ENCODE results near the gene MISP3. TPM values are rescaled to one million over a fixed set of nuclear protein-coding genes. Genes with fewer than 3 reads are reported as not detected.

MISP3 gene
- total and polyA plus RNA-seq, 2 of the 8 experiments (the other 6 are each of a cell fraction or from before 2014, with no cell fraction given) = 0.74 to 1.4 TPM

GRCh38 chr19:14117668-14118164, 45.1 kb downstream of the MISP3 start, which contains the start of gene PRKACA:
PRKACA (minus strand) TSS chr19:14117762; CDS start chr19:14117547, 215 bp downstream.
- FAIRE-seq (no peak), DNase-seq (ENCODE audit: low read depth in 1 of 2, low spot score in 2 of 2) (peak; percentile 91 to 95)
- no peak within 1 kb of the TSS for H3K14ac ChIP-seq (ENCODE audit: insufficient read length)
- no peaks in the 10 kb centered on the region for H3K9me3 ChIP-seq (ENCODE audit: insufficient read depth in 2 of 2, low read depth in 1 of 2, low read length in 1 of 2)
- H3K36me3 ChIP-seq (ENCODE audit: control insufficient read depth in 2 of 4, insufficient read depth in 4 of 4, low read length in 3 of 4) = peaks cover 0 to 8% (median 2%) of the 10 kb centered on the region in 4 experiments; a peak in 4 of 8 replicates
- POLR2A ChIA-PET (ENCODE audit: partially characterized antibody) = interaction anchor here (0.9 to 11.0 kb wide), 6 partner anchors 8 to 33 kb away, joined by 3 to 109 read pairs (median 3); partner anchors contain the start of gene ASF1B
- H4K20me1 ChIP-seq (replicated peaks in 1 of 2; ENCODE audit: control insufficient read depth in 1 of 2, insufficient read depth in 2 of 2, low read length in 2 of 2) = peaks cover 7 to 12% of the 10 kb centered on the region in 2 experiments
- no peak within 1 kb of the TSS for H2BK20ac ChIP-seq (ENCODE audit: low read length)
- WGBS, 2 experiments (ENCODE audit: extremely low coverage in 1 of 2, insufficient coverage in 1 of 2, insufficient read length in 1 of 2, insufficient replicate concordance in 2 of 2, low coverage in 1 of 2, low lambda C conversion rate in 2 of 2, missing lambda C conversion rate in 1 of 2) = 2% methylated on average over 34 of the region's 67 CpGs; no CpG with 5 or more reads in 1 of the 2 experiments
- H3K79me2 ChIP-seq (ENCODE audit: control insufficient read depth in 1 of 2, insufficient read depth in 2 of 2, low read length in 2 of 2) = 0 out of 4 replicates have a peak, but pooled peaks cover 0 to 3% of the 10 kb centered on the region in 2 experiments
- no peak within 1 kb of the TSS for H3K23ac ChIP-seq (ENCODE audit: insufficient read length)
- H3K79me1 ChIP-seq (ENCODE audit: low read depth, low read length) = no peaks in the 10 kb centered on the region; the same call in 1 of the 2 replicates
- no peak within 1 kb of the TSS for H3K4ac ChIP-seq (replicated peaks; ENCODE audit: insufficient read length, low read depth, low read length)
- H3K4me3 ChIP-seq (ENCODE audit: extremely low read depth in 1 of 4, insufficient read depth in 2 of 4, low read depth in 3 of 4, low read length in 4 of 4) = peak within 1 kb of the TSS; percentile 41 to 85 (median 55)
- no peak within 1 kb of the TSS for H2AFZ ChIP-seq (ENCODE audit: low read length)
- H2BK12ac ChIP-seq (ENCODE audit: low read depth, low read length) = no peak within 1 kb of the TSS
- peak within 1 kb of the TSS; percentile 77 to 94 for H3K4me2 ChIP-seq (ENCODE audit: insufficient read depth in 1 of 2, low read depth in 2 of 2, low read length in 2 of 2)
- peaks cover 8 to 26% (median 15%) of the 10 kb centered on the region in 4 experiments for H3K4me1 ChIP-seq (replicated peaks in 1 of 4; ENCODE audit: control insufficient read depth in 3 of 4, insufficient read depth in 4 of 4, low read length in 3 of 4)
- 0 out of 2 replicates have a peak within 1 kb of the TSS, but pooled peaks have one; percentile 29 for H3K27ac ChIP-seq (ENCODE audit: low read depth, low read length)
- CTCF ChIA-PET (ENCODE audit: partially characterized antibody) = interaction anchor here (0.5 to 11.3 kb wide), 3 partner anchors 14 to 133 kb away, joined by 3 to 105 read pairs (median 3); no protein-coding TSS in a partner anchor
- no peak within 1 kb of the TSS for H2BK15ac ChIP-seq (ENCODE audit: low read length)
- H4K5ac ChIP-seq (ENCODE audit: insufficient read length, low read depth, low read length) = no peak within 1 kb of the TSS
- peak within 1 kb of the TSS; percentile 88 for H4K91ac ChIP-seq (replicated peaks; ENCODE audit: insufficient read length, low read length)
- no peaks in the 10 kb centered on the region; a peak in 2 of 7 replicates for H3K27me3 ChIP-seq (replicated peaks in 1 of 4; ENCODE audit: control insufficient read depth in 3 of 4, extremely low read depth in 1 of 4, insufficient read depth in 3 of 4, low read length in 3 of 4)
- no peak within 1 kb of the TSS for H2BK120ac ChIP-seq (replicated peaks; ENCODE audit: low read depth, low read length)
- peak within 1 kb of the TSS; percentile 49 to 80 (median 66) for H3K9ac ChIP-seq (replicated peaks in 1 of 4; ENCODE audit: extremely low read depth in 1 of 4, low read depth in 3 of 4, low read length in 3 of 4)
- peaks cover 8% of the 10 kb centered on the region for H3K23me2 ChIP-seq (ENCODE audit: low read depth, low read length)
- H2AK5ac ChIP-seq (ENCODE audit: low read depth, low read length) = no peak within 1 kb of the TSS
- H3K18ac ChIP-seq (ENCODE audit: extremely low read depth, low read length) = no peak within 1 kb of the TSS
- no peak within 1 kb of the TSS for H3K56ac ChIP-seq (replicated peaks; ENCODE audit: insufficient read length, low read depth, low read length)
- peak within 1 kb of the TSS; percentile 66; the same call in 1 of the 2 replicates for H2BK5ac ChIP-seq (ENCODE audit: low read depth, low read length)
- no peak within 1 kb of the TSS; the same call in 1 of the 2 replicates for H4K8ac ChIP-seq (ENCODE audit: extremely low read depth, insufficient read depth, low read length)
